Fibroblast of lung (primary cell): ENCODE data around the gene ITGB7.

Source experiments
- CTCF ChIP-seq, 2 donors: IDR thresholded peaks in 1 of 2; conservative IDR thresholded peaks in 1 of 2; 1 replicate in 1 of 2; 2 replicates in 1 of 2; pipeline ENCODE4 v1.5.1; 2011 to 2012; ENCODE audit warnings: low read length in 2 of 2, control low read depth in 1 of 2, inconsistent platforms in 1 of 2, low read depth in 1 of 2, mild to moderate bottlenecking in 1 of 2
- EZH2 ChIP-seq: IDR thresholded peaks from 2 replicates; pipeline ENCODE4 v1.5.1; 2012; ENCODE audit warnings: low read length, control low read depth, mild to moderate bottlenecking; ENCODE audit errors: missing control alignments

- TF ChIP-seq CTCF (conservative IDR thresholded peaks at IDR 0.05 in 1 of 2, IDR thresholded peaks at IDR 0.05 in 1 of 2; ENCODE audit: low read depth in 1 of 2, low read length in 2 of 2) (no peak), EZH2 (peak; percentile 5)
Measured at GRCh38 chr12:53232646-53233461, 25.8 kb upstream of the ITGB7 start.
